Skin epidermis (tissue), 12 donors: Measurements from ENCODE around the gene SULT1E1.

Experiments
- H3K27ac ChIP-seq, 21 experiments: fragments of 200-600 bp; sonication (generic) in 11 of 21; one replicate each; pipeline ENCODE4 v1.5.0; 2020; ENCODE audit warnings: mild to moderate bottlenecking in 3 of 21, inconsistent platforms in 2 of 21, moderate library complexity in 2 of 21
- H3K4me3 ChIP-seq, 7 experiments: fragments of 200-600 bp; sonication (generic) in 2 of 7; one replicate each; pipeline ENCODE4 v1.5.0; 2020; ENCODE audit warnings: inconsistent platforms in 2 of 7, mild to moderate bottlenecking in 2 of 7, moderate library complexity in 1 of 7

Gene SULT1E1, protein sequence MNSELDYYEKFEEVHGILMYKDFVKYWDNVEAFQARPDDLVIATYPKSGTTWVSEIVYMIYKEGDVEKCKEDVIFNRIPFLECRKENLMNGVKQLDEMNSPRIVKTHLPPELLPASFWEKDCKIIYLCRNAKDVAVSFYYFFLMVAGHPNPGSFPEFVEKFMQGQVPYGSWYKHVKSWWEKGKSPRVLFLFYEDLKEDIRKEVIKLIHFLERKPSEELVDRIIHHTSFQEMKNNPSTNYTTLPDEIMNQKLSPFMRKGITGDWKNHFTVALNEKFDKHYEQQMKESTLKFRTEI

DNA sequence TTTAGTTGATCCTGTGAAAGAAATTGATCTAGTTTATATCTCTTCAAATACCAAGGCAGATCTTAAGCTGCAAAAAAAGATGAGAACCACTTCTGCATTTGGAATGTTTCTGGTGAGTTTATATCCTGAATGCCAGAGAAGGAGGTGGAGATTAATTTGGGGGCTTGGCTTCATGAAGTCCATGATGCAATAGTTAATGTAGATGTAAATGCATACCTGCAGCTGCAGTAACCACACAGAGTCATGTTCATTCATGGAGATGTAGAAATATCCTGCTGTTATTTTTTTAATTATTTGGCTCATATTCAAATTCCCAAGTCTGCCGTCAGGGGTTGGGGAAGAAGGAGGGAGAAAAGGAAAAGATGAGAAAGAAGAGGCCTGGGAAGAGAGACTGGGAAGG, at the start of gene SULT1E1:
TSS of gene SULT1E1 (minus strand) at position 94 of the 400 bp plus-strand sequence. CDS start 2,501 bp downstream, outside the sequence.
- Histone ChIP-seq H3K27ac (no peak within 1 kb of the TSS), H3K4me3 (peak within 1 kb of the TSS in 3 of 7 experiments; percentile 1 to 24 (median 20))

DNA sequence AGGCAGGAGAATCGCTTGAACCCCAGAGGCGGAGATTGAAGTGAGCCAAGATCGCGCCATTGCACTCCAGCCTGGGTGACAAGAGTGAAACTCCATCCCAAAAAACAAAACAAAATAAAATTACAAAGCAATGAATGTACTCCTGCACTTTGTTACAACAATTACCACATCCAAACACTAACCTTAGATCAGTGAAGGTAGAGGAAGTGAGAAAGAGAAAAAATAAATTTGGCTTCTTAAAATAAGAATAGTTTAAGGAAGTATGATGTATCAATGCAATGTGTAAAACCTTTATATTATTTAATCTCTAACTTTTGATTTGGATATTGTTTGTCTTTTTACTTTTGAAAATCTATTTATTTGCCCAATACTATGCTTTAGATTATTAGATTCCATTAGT, 49.2 kb upstream of the SULT1E1 start:
- Histone ChIP-seq H3K4me3 (no peak overlapping the region), H3K27ac (no peak overlapping the region)

DNA sequence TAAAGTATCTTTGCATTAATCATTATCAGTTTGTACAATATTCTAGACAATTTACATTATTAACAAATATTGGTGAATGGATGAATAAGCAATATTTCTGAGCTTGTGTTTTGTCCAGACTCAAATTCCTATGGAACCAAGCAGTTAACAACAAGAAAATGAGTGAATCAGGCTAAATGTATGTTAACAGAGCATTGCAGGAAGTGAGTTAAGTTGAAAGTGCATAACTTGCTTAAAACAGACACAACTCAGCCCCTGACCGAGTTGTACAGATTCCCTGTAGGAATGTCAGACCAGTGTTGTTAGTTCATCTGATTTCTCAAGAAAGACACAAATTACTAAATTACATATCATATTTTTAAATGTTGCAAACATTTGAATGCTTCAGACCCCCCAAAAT, 47.2 kb upstream of the SULT1E1 start:
- Histone ChIP-seq H3K4me3 (no peak overlapping the region), H3K27ac (no peak overlapping the region)

DNA sequence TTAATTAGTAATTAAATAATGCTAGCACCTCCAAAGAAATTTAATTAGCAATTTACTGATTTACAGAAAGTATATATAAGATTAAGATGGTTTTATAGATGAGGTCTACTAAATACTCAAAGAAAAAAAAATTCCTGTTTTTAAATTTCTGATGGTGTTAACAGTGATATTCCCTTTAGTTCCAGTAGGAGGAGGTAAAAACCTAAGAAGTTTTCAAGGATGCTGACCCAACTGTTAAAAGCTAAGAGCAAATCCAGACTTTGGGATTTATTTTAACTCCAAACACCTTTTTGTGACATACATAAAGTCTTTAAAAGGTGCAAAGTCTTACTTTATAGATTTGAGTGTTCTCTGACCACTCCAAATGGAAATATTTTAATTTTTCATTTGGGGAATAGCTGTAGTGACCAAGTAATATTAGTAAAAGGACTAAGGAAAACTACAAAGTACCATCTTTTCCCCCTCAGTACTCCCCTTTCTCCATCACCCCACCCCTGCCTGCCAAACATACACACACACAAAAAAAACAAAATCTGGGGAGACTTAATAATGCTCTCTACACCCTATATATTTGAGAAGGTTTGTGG, 36.7 kb upstream of the SULT1E1 start:
- Histone ChIP-seq H3K27ac (no peak overlapping the region), H3K4me3 (no peak overlapping the region)

DNA sequence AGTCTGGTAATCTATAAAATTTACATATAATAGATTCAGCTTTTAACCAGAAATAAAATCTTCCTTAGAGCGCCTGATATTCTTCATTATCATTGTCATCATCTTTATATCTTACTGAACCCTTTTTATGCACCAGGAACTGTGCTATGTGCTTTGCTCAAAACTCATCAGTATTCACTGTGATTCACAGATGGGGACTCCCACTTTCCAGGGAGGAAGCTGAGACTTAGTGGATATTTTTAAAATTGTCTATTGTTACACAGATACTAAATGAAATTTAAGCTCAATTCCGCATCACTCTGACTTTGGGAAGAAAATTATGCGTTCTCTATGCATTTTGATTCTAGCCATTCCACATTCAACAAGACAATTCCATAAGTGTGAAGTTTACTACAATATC, 34.8 kb upstream of the SULT1E1 start:
- Histone ChIP-seq H3K4me3 (no peak overlapping the region), H3K27ac (no peak overlapping the region)

DNA sequence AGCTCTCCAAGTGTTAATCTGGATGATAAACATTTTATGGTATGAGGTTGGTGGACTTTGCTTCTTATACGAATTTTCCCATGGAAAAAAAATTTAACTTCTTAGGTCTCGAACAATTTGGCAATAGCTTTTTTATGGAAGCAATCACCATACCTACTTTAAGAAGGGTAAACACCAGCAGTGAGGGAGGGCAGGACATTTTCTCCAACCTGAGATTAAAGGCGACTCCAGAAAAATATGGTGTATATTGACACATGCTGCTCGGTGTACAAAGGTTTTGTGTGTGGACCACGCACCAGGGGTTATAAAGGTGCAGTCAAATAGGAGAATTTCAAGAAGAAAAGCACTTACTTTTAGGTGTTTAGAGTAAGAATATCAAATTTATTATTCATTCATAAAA, 34.2 kb upstream of the SULT1E1 start:
- Histone ChIP-seq H3K27ac (no peak overlapping the region), H3K4me3 (no peak overlapping the region)

DNA sequence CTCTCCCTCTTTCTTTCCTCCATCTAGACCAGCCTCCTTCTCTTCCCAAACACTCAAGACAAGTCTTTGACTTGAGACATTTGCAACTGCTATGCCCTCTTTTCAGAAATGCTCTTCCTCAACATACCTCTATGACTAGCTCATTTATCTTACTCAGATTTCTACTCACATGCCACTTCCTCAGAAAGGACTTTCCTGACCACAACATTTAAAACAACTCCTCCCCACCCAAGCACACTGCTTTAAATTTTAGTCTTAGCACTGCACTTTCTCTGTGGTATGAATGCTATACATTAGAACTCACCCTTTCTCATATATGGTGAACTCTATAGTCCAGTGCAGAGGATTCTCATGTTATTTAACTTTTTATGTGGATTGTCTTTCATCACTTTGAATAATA, 28.4 kb upstream of the SULT1E1 start:
- Histone ChIP-seq H3K4me3 (no peak overlapping the region), H3K27ac (no peak overlapping the region)

DNA sequence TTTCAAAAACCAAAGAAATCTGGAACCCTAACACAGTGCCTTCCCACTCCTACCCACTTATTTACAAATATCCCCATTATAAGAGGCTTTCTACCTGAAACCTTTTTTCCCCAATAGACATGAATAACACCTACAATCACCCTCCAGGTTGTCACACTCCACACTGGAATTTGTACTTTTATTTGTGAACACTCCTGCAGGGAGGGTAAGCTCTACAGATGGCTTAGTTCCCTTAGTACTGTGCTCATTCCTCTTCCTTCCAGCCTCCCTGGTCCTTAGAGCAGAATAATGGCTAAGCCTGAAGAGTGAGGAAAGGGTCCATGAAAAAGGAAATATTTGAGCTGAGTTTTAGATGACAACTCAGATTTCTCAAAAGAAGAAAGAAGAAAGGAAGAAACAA, 22.2 kb upstream of the SULT1E1 start:
- Histone ChIP-seq H3K4me3 (no peak overlapping the region), H3K27ac (no peak overlapping the region)

DNA sequence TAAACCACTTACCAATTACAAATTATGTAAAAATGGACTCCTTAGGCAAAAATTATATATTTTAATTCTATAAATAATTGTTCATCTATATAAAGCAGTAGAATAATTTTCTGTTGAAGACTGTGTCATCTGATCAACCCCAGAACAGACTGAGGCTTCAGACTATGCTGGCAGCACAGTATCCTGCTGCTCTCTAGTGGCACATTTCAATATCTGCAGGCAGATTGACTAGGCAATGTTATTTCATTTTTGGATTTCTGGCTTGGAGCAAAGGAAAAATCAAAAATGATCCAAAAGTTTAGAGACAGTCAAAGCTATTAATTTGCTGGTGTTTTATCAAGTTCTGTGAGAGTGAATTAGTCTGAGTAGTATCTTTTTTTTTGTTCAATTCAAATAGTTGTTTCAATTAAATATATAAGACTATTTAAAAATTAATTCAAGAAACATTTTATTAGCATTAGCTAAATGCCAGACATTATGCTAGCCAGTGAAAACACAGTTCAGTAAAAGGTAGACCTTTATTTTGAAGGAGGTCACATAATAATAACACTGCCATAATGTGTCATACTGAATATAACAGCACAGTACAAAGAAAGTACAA, 21.3 kb upstream of the SULT1E1 start:
- no peak overlapping the region for H3K4me3 ChIP-seq
- no peak overlapping the region for H3K27ac ChIP-seq

DNA sequence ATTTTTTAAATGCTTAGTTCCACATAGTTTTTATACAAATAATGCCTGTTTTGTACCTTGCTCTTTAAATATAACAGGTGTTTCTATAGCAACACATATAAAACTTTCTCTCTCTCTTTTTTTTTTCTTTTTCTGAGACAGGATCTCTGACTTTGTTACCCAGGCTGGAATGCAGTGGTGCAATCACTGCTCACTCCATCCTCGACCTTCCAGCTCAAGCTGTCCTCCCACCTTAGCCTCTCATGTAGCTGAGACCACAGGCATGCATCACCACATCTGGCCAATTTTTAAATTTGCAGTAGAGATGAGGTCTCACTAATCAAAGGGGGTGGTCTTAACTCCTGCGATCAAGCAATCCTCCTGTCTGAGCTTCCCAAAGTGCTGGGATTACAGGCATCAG, 18.3 kb upstream of the SULT1E1 start:
- no peak overlapping the region for H3K4me3 ChIP-seq
- H3K27ac ChIP-seq: no peak overlapping the region

DNA sequence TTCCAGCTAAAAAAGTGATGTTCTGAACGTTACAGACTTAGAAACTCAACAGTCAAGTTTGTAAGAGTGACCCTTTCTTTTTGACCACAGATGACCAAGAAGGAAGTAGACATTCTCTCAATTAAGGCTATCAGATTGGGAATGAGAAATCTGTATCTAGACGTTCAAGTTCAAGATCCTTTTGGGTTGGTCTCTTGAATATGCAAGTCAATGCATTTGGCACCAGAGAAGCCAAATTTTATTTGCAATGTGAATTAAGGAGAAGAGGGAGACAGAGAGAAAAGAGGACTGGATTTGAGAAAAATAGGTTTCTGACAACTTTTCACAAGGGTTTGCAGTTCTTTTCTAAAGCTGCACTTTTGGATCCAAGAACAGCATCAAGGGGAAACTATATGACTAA, 17.5 kb upstream of the SULT1E1 start:
- H3K4me3 ChIP-seq: no peak overlapping the region
- no peak overlapping the region for H3K27ac ChIP-seq

DNA sequence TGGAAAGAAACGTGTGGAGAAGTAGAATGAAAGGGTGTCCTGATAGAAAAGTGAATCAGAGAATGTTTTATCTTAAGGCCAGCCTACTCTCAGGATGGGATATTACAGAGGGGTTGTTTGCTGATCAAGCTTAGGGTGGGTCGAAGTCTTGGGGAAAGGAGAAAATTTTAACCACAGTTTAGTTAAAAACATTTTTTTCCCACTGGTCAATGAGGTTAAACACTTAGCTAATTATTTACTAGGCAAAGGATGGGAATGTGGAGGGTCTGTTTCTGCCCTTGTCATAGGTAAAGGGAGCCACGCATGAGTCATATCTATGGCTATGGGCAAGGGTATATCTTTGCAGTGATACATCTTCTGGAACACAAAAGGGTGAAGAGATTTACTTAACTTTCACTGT, 16.1 kb upstream of the SULT1E1 start:
- no peak overlapping the region for H3K4me3 ChIP-seq
- no peak overlapping the region for H3K27ac ChIP-seq

DNA sequence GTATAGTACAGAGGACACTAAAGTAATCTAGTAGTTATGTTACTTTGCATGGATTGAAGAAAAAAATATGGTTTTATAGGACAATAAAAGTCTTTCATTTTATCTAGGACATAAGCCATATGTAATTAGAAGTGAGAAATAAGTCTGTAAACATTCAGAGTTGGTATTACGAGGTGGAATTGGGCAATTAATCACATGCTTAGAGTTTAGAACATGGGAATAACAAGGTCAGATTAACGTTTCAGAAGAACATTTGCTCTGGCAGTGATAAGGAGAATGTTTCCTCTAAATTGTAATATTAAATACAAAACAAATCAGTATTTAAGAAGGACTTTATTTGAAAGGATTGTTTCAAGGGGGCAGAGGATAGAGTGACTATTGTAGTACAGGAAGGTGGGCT, 15.6 kb upstream of the SULT1E1 start:
- H3K4me3 ChIP-seq: no peak overlapping the region
- H3K27ac ChIP-seq: no peak overlapping the region

DNA sequence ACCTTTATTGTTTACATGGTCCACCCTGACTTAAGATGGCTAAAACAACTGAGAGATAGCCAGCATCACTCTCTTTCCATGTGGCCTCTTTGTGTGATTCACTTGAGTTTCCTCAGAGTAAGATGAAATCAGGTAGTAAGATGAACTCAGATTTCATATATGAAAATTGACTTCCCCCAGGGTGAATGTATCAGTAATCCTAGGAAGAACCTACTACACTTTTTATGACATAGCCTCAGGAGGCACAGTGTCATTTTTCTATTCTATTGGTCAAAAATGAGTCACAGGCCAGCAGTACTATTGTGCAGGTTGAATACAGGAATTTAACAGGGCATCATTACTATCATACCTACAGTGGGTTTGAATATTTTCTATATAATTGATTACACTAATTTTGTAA, 14.6 kb upstream of the SULT1E1 start:
- Histone ChIP-seq H3K27ac (no peak overlapping the region), H3K4me3 (no peak overlapping the region)

DNA sequence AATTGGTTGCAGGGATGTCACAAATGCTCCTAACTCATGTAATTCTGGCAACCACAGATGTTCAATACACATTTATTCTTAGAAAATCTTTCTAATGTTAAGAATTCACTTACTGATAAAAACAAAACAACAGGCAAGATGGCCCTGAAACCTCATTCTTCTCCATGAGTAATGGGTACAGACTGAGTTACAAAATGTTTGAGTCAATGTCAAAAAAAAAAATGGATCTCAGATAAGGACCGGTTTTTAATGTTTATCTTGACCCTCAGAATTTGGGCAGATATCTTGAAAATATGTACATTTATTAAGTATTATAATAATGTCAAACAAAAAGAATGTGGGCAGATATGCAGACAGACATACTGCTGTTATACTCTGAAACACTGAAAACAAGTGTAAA, 1.8 kb upstream of the SULT1E1 start:
- Histone ChIP-seq H3K4me3 (no peak overlapping the region), H3K27ac (no peak overlapping the region)

DNA sequence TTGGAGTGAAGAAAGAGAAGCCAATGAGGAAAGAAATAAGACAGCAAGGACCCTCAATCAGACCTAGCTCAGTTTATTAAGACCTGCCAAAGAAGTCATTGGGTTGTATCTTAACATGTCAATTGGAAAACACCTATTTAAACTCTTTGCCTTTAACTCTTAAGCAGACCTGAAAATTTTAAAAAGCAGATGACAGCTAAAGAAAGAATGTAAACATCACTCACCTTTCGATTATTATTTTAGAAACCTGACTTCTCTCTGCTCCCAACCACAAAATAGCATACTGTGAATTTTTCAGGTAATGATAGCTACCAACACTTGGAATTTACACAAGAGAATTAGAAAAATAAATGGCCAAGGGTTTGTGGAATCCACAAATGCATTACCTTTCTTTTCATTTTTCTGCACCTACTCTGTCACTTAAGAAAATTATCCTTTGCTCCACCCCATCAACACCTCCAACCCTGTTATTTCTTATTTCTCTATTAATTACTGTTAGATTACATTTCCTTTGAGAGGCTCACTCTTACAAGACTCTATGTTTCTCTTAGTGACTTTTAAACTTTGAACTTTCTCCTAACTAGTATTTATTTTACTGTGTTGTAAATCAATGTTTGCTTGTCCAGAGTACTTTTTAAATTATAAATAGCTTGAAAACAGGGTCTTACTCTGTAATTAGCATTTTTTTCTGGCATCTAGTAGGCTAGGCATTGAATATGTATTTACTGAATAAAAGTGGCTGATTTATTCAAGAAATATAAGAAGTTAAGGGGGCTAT, 765 bp upstream of the SULT1E1 start:
- no peak overlapping the region for H3K27ac ChIP-seq
- no peak overlapping the region for H3K4me3 ChIP-seq

DNA sequence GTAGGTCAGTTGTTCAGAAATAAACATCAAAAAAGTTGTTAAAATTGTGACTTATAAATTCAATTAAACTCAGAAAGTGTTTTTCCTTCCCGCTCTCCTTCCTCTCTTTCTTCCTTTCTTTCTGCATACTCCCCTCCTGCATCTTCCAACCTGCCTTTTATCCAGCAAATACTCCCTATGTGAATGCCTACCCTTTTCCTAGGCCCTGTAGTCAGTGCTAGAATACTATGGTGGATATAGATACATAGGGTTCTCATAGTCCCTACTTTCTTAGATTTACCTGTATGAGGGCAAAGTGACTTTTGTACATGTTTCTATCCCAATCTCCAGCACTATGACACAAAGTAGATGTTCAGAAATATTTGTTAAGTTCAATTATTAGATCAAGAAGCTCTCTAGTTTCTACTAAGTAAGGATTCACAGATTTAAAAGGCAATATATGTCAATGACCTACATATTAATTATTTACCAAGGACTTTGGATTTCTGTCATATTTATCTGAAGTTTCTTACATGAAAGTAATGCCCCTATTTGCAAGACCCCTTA, 732 bp downstream of the SULT1E1 start:
- H3K27ac ChIP-seq: no peak overlapping the region
- peak overlapping the region in 3 of 7 experiments; percentile 1 to 24 (median 20) for H3K4me3 ChIP-seq

DNA sequence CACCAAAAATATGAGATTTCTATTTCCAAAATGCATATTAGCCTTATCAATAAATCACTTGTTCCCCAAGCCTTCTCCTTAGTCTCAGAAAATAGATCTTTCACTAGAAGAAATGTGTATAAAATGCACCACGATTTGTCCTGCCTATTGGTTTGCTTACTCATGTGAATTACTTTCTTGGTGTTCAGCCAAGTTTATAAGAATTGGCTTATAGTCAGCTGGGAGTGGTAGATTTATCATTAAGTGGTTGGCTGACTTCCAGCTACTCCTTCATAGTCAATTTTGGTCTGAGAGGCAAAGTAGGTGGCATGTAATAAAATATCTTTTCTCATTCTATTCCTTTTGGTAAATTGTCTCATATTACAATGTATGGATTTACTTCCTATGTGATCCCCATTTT, 1.3 kb downstream of the SULT1E1 start:
- no peak overlapping the region for H3K27ac ChIP-seq
- H3K4me3 ChIP-seq: peak overlapping the region in 3 of 7 experiments; percentile 1 to 24 (median 20)

DNA sequence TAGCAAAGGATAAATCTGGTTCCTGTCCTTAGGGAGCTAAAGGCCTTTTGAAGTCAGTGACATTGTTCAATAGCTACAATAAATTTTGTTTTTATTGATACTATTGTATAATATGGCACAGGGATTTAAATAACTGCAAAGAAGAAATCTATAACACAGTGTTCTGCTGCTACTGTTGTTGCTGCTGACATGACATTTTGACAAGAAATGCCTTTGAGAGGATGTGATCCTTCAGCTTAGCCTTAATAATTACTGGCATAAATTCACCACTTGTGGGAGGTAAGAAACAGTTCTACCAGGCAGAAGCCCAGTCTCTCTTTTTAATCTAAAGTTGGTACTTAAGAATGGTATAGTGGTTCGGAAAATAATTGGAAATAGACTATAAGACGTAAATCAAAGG, 4.1 kb downstream of the SULT1E1 start:
- no peak overlapping the region for H3K4me3 ChIP-seq
- H3K27ac ChIP-seq: no peak overlapping the region

DNA sequence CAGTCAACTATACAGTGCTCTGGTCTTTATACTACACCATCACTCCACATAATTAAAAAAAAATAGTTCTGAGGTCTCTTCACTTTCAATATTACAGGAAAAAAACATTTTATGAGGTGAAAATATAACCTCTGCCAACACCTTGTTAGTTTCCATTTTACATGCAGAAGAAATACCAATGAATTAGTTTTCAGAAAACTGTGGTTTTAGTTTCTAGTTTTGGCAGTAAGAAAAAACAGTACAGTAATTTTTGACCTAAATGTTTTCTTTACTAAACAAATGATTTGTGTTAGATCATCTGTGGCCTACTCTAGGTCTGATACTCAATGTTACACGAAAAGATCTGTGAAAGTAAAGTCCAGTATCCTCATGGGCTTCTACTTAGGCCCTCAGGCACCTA, 10.0 kb downstream of the SULT1E1 start:
- H3K27ac ChIP-seq: no peak overlapping the region
- no peak overlapping the region for H3K4me3 ChIP-seq
